AG08395 (cell line): Measurements from ENCODE around the gene GJB5.

Source experiments
- DNase-seq: peaks from one replicate; pipeline ENCODE4 v3.0.0; 2012; ENCODE audit warnings: mixed read lengths, low spot score

GJB5 gene

GRCh38 chr1:34776911-34777310, 22.1 kb downstream of the GJB5 start:
- DNase-seq, result no peak

- DNase-seq, result no peak
These were observed 22.9 kb downstream of the GJB5 start for GRCh38 chr1:34777519-34778321.

- no peak for DNase-seq
These were observed 23.5 kb downstream of the GJB5 start for GRCh38 chr1:34778381-34778780.

GRCh38 chr1:34779005-34779404, 24.2 kb downstream of the GJB5 start:
- DNase-seq, result no peak

GRCh38 chr1:34779526-34779925, 24.7 kb downstream of the GJB5 start:
- DNase-seq, result no peak

GRCh38 chr1:34779962-34780361, 25.1 kb downstream of the GJB5 start:
- DNase-seq, result no peak

GRCh38 chr1:34780528-34780927, 25.7 kb downstream of the GJB5 start:
- no peak for DNase-seq

- DNase-seq, result peak; percentile 28
These were observed 26.4 kb downstream of the GJB5 start, which contains the start of gene GJB3 for GRCh38 chr1:34781071-34781843. Gene GJB3 (plus strand): TSS chr1:34781214. CDS start chr1:34784763, 3,549 bp downstream.

GRCh38 chr1:34781844-34782391, 27.1 kb downstream of the GJB5 start:
- DNase-seq, result no peak

GRCh38 chr1:34784751-34785221, 29.9 kb downstream of the GJB5 start:
- DNase-seq, result no peak

- DNase-seq, result no peak
These were observed 30.5 kb downstream of the GJB5 start for GRCh38 chr1:34785231-34785874.

GRCh38 chr1:34785875-34786470, 31.1 kb downstream of the GJB5 start:
- no peak for DNase-seq

GRCh38 chr1:34786521-34787325, 31.9 kb downstream of the GJB5 start:
- peak; percentile 83 for DNase-seq

GRCh38 chr1:34787461-34788420, 32.9 kb downstream of the GJB5 start:
- DNase-seq, result peak; percentile 18

GRCh38 chr1:34790985-34791384, 36.1 kb downstream of the GJB5 start:
- no peak for DNase-seq

- no peak for DNase-seq
These were observed 37.6 kb downstream of the GJB5 start for GRCh38 chr1:34792424-34792823.

GRCh38 chr1:34792868-34793727, 38.3 kb downstream of the GJB5 start, which contains the start of gene GJA4:
Gene GJA4 (plus strand): TSS chr1:34792999. CDS start chr1:34794214, 1,215 bp downstream.
- no peak for DNase-seq

GRCh38 chr1:34794001-34794789, 39.3 kb downstream of the GJB5 start:
- no peak for DNase-seq
